GM21786 (cell line): ENCODE measurements around the gene SPOCK2.

ENCODE experiments used
- ATAC-seq: cut with Tn5 transposase; IDR thresholded peaks from one replicate; pipeline ENCODE4 v1.9.1; 2021; ENCODE audit not compliant: unreplicated experiment

SPOCK2 gene

GRCh38 chr10:72090326-72090725, 2.0 kb upstream of the SPOCK2 start:
- no peak for ATAC-seq

GRCh38 chr10:72089618-72090017, 1.3 kb upstream of the SPOCK2 start:
- no peak for ATAC-seq

GRCh38 chr10:72088889-72089575, 681 bp upstream of the SPOCK2 start:
- ATAC-seq = no peak

DNA sequence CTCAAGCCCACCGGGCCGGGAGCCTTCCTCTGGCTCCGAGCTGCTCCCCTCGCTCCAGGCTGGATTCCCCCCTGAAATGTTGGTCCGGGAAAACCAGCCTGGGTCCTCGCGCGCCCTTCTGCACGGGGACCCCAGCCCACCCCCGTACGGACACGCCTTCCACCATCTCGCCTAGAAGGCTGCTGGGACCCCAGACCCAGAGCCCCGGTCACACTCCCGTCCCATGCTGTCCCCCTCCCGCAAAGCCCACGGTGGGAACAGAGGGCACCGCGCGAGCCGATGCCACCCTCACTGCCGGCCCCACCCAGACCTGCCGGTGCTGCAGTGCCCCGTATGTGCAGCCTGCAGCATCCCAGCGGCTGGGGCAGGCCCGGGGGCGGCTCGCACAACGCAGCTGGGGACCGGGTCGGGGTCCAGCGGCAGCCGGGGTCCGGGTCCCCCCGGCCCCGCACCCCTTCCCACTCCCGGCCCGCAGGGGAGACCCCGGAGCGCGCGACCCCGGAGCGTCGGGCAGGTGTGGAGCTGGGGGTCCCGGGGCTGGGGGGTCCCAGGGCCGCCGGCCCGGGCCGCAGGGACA, 871 bp downstream of the SPOCK2 start:
- no peak for ATAC-seq

GRCh38 chr10:72086466-72087391, 1.6 kb downstream of the SPOCK2 start:
- ATAC-seq = no peak

DNA sequence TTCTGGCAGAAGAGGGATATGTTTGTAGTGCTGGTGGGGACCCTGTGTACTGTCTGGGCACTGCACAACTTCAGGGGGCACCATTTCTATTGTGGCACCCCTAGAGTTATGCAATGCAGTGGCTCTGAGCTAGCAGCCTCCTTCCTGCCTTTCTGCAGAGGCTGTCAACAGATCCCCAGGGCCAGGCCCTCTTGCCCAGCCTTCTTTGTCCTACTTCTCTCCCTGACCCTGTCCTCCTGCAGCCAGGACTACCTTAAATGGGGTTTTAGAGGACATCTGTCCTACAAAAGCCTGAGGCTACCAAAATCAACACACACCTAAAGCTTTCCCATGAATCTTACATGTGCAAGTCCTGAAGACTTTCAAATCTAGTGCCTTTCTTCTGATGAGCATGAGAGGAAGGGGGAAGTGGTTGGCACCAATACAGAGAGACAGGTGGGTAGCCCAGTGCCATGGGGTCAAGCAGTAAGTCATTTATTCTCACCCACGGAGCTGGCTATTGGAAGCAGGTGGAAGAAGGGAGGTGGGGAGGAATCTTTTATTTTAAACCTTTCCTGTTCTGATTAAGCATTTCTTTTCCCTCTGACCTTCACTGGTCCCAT, 2.4 kb downstream of the SPOCK2 start:
- no peak for ATAC-seq

- ATAC-seq = no peak
These were observed 3.2 kb downstream of the SPOCK2 start for GRCh38 chr10:72085166-72085565.

DNA sequence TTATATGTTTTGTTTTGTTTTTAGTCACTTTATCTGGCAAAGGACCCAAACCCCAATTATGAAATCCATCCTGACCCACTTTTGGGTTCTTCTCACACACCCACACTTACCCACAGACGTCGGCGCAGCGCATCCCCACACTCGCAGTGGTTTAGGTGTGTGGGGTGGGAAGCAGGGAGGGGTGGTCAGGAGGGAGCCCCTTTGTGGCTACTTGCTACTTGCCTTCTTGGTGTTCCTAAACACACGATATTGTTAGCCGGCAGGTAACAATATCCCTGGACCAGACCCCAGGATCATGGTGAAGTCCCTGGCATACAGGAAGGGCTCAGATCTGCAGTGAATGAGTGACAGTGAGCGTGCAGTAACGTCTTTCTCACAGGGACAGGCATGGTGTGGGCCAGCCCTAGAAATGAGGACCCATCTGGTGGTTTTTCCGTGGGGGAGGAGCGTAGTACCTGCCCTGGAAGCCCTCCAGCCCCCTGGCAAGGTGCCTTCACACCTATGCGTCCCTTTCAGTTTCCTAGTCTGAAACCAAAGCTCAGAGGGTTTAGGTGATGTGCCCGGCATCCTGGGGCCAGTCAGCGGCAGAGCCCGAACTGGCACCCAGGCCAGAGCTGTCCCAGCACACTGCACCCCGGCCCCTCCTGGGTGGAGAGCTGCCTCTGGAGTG, 4.4 kb downstream of the SPOCK2 start:
- no peak for ATAC-seq

- no peak for ATAC-seq
These were observed 5.2 kb downstream of the SPOCK2 start for GRCh38 chr10:72082856-72083789.

- no peak for ATAC-seq
These were observed 6.4 kb downstream of the SPOCK2 start for GRCh38 chr10:72081772-72082590.

DNA sequence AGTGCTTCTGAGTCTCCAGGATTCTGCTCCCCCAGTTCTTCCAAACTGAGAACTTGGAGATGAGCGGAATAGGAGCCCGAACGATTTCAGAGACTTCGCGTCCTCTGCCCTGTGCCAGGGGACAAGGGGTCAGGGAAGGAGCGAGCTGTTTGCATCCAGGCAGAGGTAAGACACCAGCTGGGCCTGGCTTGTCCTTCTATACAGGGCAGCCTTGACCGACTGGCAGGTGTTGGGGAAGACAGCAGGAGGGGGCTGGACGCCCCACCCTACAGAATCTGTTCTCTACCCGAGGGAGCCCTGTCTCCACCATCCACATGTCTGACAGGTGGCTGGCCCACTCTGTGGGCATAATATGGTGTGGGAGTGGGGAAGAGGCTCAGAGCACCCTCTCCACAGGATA, 7.1 kb downstream of the SPOCK2 start:
- no peak for ATAC-seq

DNA sequence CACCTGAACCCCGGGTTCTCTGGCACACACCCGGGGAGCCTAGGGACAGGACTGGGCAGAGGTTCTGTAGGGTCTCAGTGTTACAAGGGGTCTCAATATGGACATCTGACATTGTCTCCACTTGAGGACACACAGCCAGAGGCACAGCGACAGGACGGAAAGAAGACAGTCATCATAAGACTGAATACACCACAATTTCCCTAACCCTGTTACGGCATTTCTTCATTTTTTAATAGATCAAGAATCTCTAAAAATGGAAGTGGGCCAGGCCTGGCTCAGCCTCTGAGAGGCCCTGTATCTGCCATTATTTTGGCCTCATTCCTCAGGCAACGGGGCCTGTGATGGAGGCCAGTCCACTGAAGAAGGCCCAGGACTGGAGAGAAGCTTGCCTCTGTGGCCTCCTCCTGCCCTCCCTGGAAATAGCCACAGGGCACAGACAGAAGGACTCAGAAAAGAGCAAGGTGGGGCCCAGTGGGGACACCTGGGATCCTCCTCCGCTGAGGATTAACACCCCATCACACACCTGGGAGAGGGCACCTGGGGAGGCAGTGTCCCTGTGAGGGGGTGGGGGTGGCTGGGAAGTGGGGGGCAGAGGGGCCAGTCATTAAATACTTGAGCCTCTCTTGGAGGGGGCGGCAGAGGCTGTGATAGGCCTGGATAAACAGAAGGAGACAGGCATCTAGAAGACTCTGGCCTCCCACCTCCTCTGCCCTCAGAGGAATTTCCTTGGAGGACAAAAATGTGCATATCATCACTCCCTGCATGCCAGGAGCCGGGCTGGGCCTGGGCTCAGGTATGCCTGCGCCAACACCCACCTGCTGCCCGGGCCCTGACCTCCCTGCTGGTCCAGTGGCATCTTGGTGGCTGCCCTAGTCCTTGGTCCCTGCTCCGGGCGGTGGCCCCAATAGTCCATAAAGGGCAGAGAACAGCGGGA, 8.0 kb downstream of the SPOCK2 start:
- no peak for ATAC-seq

DNA sequence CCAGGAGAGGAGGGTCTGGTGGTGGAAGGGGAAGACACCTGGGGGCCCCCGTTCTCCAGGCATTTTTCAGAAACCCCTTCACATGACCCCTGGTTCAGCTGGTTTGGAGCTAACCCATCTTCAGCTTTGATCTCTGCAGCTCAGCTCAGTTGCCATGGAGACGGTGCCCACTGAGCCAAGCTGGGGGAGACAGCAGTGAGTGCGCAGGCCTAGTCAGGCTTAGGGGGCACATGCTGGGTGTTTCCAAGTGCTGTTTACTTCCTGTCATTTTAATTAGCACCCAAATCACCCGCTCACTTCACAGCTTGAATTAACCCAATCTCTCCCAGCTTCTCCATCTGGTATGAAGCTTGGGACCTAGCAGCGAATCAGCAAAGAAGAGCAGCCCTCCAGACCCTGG, 9.0 kb downstream of the SPOCK2 start:
- ATAC-seq = no peak

DNA sequence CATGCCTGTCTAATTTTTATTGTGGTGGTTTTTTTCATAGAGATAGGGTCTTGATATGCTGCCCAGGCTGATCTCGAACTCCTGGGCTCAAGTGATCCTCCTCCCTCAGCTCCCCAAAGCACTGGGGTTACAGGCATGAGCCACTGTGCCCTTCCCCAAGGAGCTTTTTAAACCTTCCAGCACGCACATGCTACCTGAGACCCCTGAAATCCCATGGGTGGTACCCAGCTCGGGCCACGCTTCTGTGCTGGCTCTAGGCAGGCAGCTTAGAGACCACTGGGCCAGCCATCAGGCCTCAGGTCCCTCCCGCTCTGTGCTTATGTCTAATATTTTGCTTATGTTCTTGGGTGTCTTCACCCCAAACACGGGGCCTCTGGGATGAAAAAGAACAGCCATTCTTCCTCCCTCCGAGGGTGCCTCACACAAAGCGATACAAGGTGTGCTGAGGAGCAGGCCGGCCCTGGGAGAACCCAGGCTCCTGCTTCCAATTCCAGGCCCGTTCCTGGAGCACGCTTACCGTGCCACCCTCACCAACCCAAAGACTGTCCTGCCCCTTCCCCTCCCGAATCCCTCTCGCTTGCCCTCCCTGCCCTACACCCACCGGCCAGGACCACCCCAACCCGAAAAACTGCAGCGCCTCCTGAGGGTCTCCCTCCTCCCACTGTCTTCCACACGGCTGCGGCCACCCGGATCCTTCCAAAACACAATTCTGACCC, 10.9 kb downstream of the SPOCK2 start:
- no peak for ATAC-seq

DNA sequence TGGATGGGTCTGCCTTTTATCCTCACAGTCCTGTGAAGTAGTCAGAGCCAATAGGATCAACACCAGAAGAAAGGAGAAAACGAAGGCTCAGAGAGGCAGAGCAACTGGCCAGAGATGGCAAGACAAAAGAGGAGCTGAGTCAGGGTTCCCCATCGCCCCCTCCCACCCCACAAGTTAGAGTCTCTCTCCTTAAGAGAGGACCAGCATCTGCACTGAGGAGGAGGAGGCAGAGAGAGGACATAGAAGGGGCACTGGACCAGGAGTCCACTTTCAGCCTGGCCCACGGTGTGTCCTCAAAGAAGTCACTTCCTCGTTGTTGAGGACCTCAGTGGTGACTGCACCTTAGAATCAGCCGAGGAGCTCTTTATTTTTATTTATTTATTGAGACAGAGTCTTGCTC, 11.6 kb downstream of the SPOCK2 start:
- ATAC-seq = no peak

DNA sequence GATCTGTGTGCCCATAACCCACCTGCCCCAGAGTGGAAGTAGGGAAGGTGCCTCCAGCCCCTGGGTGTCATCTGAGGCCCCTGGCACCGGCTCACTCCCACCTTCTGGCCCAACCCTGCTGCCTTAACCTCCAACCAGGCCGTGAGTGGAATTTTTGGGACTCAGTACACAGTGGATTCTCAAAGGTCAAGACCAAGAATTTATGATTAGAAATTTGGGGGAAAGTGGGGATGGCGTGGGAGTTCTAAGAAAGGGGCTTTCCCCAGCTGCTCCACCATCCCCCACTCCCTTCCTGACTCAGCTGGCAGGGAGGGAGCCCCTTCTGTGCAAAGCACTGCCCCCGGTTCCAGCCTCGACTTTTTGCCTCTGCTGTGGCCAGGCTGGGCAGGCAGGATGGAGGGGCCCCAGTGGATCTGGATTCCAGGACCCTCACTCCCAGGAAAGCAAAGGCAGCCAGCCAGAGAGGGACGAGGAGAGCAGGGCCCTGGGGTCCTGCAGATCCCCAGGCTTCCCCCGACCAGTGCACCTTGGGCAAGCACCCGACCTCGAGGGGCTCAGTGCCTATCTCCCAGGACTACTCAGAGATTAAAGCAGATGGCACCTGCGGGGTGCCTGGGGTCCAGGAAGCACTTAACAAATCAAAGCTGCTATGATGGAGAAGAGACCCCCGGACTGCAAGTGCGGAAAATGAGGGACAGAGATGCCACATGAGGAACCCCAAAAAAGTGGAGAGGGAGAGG, 12.8 kb downstream of the SPOCK2 start:
- no peak for ATAC-seq
